ENCODE measurements around the gene FTO. TPM values are rescaled to one million over a fixed set of nuclear protein-coding genes. Genes with fewer than 3 reads are reported as not detected.

The FTO gene
- total and polyA plus RNA-seq, 12 donors, result 17.8 to 310 (median 156) TPM

GRCh38 chr16:53757971-53758609 lies 54.1 kb downstream of the FTO start:
- Histone ChIP-seq H3K27me3 (no peaks in the 10 kb centered on the region), H3K36me3 (replicated peaks in 1 of 2) (no peaks in the 10 kb centered on the region), H3K9me3 (replicated peaks in 1 of 3) (peaks cover 0 to 4% (median 0%) of the 10 kb centered on the region in 3 donors), H3K4me1 (replicated peaks in 1 of 2) (peaks cover 36 to 65% of the 10 kb centered on the region in 2 donors), H3K27ac (peak overlapping the region in 1 of 5 donors; percentile 8), H3K4me3 (no peak overlapping the region)
- no peak for DNase-seq
- intact Hi-C loops (cut with DNase I), result no loop called here
- no peak for TF ChIP-seq POLR2A (IDR thresholded peaks at IDR 0.05)
- TF ChIP-seq CTCF (IDR thresholded peaks at IDR 0.05), result no peak
- 54 to 76% (median 66%) methylated on average over 4 of the region's 4 CpGs for WGBS, 4 donors

DNA sequence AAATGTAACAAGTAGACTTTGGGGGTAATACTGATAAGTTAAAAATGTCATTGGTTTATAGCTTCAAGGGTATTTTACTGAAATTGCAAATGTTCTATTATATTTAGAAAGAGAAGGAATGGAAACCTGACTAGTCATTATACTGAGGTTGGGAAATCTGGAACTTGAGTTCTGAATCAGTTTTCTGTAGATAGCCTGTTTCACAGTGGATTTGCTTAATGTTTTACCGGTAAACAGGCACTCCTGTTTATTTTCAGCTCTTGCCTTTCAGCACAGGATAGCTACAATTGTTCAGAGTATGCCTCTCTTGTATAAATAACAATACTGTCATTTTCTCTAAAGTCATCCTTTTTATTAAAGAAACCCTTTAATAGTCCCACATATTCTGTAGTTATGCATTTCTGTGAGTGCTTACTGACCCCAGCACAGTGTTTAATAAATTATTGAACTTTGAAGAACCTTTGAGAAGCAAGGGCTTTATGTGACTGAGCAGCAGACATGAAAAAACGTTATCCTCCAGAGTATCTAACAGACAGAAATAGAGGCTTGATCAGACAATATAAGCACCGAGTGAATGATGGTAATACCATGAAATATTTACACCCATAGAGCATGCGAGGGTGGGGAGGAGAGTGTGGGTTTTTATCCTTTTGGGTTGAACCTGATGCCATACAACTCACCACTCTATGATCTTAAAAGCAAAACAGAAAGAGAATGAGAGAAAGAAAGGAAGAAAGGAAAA lies 58.2 kb downstream of the FTO start:
- Histone ChIP-seq H3K4me3 (no peak overlapping the region), H3K27me3 (no peaks in the 10 kb centered on the region)
- 44 to 47% (median 46%) methylated on average over 4 of the region's 4 CpGs for WGBS, 4 donors

DNA sequence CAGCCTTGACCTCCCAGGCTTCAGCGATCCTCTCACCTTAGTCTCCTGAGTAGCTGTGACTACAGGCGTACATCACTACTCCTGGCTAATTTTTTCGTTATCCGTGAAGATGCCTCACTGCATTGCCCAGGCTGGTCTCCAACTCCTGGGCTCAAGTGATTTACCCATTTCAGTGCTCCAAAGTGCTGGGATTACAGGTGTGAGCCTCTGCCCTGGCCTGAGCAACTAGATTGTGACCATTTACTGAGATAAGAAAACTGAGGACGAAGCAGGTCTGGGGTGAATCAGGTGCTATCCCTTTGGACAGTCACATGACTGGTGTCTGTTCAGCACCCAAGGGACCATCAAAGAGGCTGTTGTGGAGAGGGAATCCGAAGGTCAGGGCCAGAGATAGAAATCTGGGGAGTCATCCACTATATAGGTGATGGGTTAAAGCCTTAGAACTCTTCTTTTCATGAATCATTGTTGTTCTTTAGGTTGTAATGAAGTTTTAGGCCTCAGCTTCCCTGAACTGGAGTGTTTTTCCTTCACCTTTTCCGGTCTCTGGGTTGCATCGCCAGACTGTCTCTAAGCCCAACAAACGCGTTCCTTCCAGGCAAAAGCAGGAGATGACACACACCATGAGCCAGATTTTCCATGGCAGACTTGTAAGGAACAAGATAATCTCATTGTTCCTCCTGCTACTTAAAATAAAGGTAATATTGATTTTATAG lies 62.5 kb downstream of the FTO start:
- DNase-seq, result peak in 4 of 7 donors; percentile 33 to 79 (median 44)
- H3K4me3 ChIP-seq, result no peak overlapping the region
- H3K36me3 ChIP-seq (replicated peaks in 1 of 2), result no peaks in the 10 kb centered on the region
- intact Hi-C loops (cut with DNase I), result no loop called here
- no peaks in the 10 kb centered on the region for H3K9me3 ChIP-seq (replicated peaks in 1 of 3)
- TF ChIP-seq POLR2A (IDR thresholded peaks at IDR 0.05), result no peak
- TF ChIP-seq CTCF (IDR thresholded peaks at IDR 0.05), result no peak
- H3K27me3 ChIP-seq, result no peaks in the 10 kb centered on the region
- 77 to 88% (median 84%) methylated on average over 10 of the region's 10 CpGs for whole genome bisulfite sequencing, 4 donors
- H3K27ac ChIP-seq, result peak overlapping the region in 1 of 5 donors; percentile 35
- H3K4me1 ChIP-seq (replicated peaks in 1 of 2), result peaks cover 35 to 67% of the 10 kb centered on the region in 2 donors

More for the DNA sequence above, 58.2 kb downstream of the FTO start:
- H3K36me3 ChIP-seq (replicated peaks in 1 of 2), result no peaks in the 10 kb centered on the region
- peaks cover 17 to 43% of the 10 kb centered on the region in 2 donors for H3K4me1 ChIP-seq (replicated peaks in 1 of 2)
- DNase-seq, result no peak
- TF ChIP-seq POLR2A (IDR thresholded peaks at IDR 0.05) (no peak), CTCF (IDR thresholded peaks at IDR 0.05) (no peak)
- peak overlapping the region in 3 of 5 donors; percentile 6 to 48 (median 36) for H3K27ac ChIP-seq
- H3K9me3 ChIP-seq (replicated peaks in 1 of 3), result peaks cover 0 to 4% (median 0%) of the 10 kb centered on the region in 3 donors
- intact Hi-C loops (cut with DNase I), result no loop called here

GRCh38 chr16:53768167-53768566 lies 64.2 kb downstream of the FTO start:
- intact Hi-C loops (cut with DNase I), result no loop called here
- H3K4me1 ChIP-seq (replicated peaks in 1 of 2), result peaks cover 25 to 52% of the 10 kb centered on the region in 2 donors
- no peak for TF ChIP-seq CTCF (IDR thresholded peaks at IDR 0.05)
- TF ChIP-seq POLR2A (IDR thresholded peaks at IDR 0.05), result no peak
- no peak overlapping the region for H3K4me3 ChIP-seq
- H3K36me3 ChIP-seq (replicated peaks in 1 of 2), result no peaks in the 10 kb centered on the region
- H3K9me3 ChIP-seq (replicated peaks in 1 of 3), result no peaks in the 10 kb centered on the region
- WGBS, 4 donors, result 62 to 76% (median 72%) methylated on average over 4 of the region's 4 CpGs
- H3K27me3 ChIP-seq, result no peaks in the 10 kb centered on the region
- H3K27ac ChIP-seq, result peak overlapping the region in 1 of 5 donors; percentile 4
- no peak for DNase-seq

All from adrenal gland (tissue), 12 donors.